Measurements from ENCODE around the gene GKAP1.

GKAP1 gene

DNA sequence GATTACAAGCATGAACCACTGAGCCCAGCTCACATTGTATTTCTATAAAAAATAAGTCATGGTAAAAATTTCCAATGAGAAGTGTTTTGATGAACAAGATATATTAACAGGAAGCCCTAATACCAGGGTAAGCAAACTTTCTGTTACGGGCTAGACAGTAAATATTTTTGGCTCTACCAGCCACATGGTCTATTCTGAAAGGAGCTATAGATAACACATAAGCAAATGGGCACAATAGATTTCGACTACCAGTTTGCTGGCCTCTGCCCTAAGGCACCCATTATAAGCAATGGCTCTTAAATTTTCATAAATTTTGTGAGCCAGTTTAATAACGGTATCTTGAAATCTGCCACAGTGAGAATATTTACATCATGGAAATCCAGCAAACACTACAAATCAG lies 118.0 kb downstream of the GKAP1 start:
- CTCF ChIA-PET, result interaction anchor here (0.5 kb wide), 1 partner anchor 212 kb away, joined by 4 read pairs; no protein-coding TSS in a partner anchor
- TF ChIP-seq ZNF169 (tag by site-specific recombination; IDR thresholded peaks at IDR 0.05) (no peak), ZNF174 (tag by site-specific recombination; IDR thresholded peaks at IDR 0.05) (no peak), REPIN1 (tag by site-specific recombination; IDR thresholded peaks at IDR 0.05; ENCODE audit: low read depth) (no peak), KLF16 (tag by site-specific recombination; IDR thresholded peaks at IDR 0.05) (no peak), HOXC10 (CRISPR knock-in tag; IDR thresholded peaks at IDR 0.05) (no peak), OSR2 (tag by site-specific recombination; IDR thresholded peaks at IDR 0.05) (no peak), ZNF529 (tag by site-specific recombination; IDR thresholded peaks at IDR 0.05; ENCODE audit: insufficient replicate concordance) (no peak)
- no peaks in the 10 kb centered on the region for H3K9me3 ChIP-seq (ENCODE audit: control insufficient read depth, insufficient read depth, low read depth, low read length)
- H3K27ac ChIP-seq (ENCODE audit: extremely low read depth, low read depth, low read length), result no peak overlapping the region
- H3K4me1 ChIP-seq (ENCODE audit: control insufficient read depth, insufficient read depth, low read length), result peaks cover 4% of the 10 kb centered on the region; the same call in 1 of the 2 replicates
- H3K36me3 ChIP-seq (ENCODE audit: control insufficient read depth in 2 of 2, insufficient read depth in 1 of 2, low read length in 2 of 2), result no peaks in the 10 kb centered on the region
- POLR2A ChIA-PET, result interaction anchor here (1.1 kb wide), 1 partner anchor 8 kb away, joined by 3 read pairs; the partner anchor contains the start of gene UBQLN1
- H3K4me3 ChIP-seq (ENCODE audit: low read depth, low read length), result no peak overlapping the region

GRCh38 chr9:83698976-83699585 lies 118.5 kb downstream of the GKAP1 start:
- H3K9me3 ChIP-seq (ENCODE audit: control insufficient read depth, insufficient read depth, low read depth, low read length), result no peaks in the 10 kb centered on the region
- H3K27ac ChIP-seq (ENCODE audit: extremely low read depth, low read depth, low read length), result no peak overlapping the region
- ChIA-PET CTCF (no interaction called here), POLR2A (interaction anchor here (1.1 kb wide), 1 partner anchor 9 kb away, joined by 3 read pairs; the partner anchor contains the start of gene UBQLN1)
- TF ChIP-seq, protein P1, sequence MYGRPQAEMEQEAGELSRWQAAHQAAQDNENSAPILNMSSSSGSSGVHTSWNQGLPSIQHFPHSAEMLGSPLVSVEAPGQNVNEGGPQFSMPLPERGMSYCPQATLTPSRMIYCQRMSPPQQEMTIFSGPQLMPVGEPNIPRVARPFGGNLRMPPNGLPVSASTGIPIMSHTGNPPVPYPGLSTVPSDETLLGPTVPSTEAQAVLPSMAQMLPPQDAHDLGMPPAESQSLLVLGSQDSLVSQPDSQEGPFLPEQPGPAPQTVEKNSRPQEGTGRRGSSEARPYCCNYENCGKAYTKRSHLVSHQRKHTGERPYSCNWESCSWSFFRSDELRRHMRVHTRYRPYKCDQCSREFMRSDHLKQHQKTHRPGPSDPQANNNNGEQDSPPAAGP (tag by site-specific recombination; IDR thresholded peaks at IDR 0.05), result no peak
- TF ChIP-seq ZNF423 (tag by site-specific recombination; IDR thresholded peaks at IDR 0.05) (no peak), OVOL3 (tag by site-specific recombination; IDR thresholded peaks at IDR 0.05) (no peak), ZNF623 (tag by site-specific recombination; IDR thresholded peaks at IDR 0.05) (no peak)
- peaks cover 4% of the 10 kb centered on the region; the same call in 1 of the 2 replicates for H3K4me1 ChIP-seq (ENCODE audit: control insufficient read depth, insufficient read depth, low read length)
- H3K36me3 ChIP-seq (ENCODE audit: control insufficient read depth in 2 of 2, insufficient read depth in 1 of 2, low read length in 2 of 2), result no peaks in the 10 kb centered on the region
- H3K4me3 ChIP-seq (ENCODE audit: low read depth, low read length), result no peak overlapping the region

DNA sequence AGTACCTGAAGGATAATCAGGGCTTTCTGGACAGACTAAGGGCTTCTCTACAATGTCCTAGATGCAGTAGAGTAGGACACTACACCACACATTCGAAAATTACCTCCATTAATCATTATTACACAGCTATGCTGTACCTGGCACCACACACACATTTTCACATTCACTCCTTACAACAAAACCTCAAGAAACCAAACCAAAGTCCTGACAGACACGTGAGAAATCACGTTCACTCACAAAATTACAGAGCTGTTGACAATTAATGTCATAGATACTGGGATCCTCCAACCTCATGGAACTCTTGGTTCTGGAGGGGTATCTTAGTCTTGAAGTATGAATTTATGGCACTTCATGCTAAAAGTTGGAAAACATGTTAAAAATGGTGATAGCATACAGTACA lies 126.1 kb downstream of the GKAP1 start:
- ChIA-PET POLR2A (interaction anchor here (0.5 kb wide), 1 partner anchor 13 kb away, joined by 3 read pairs; no protein-coding TSS in a partner anchor), CTCF (interaction anchor here (0.6 to 1.0 kb wide), 2 partner anchors 12 to 46 kb away, joined by 3 read pairs; no protein-coding TSS in a partner anchor)
- H3K9me3 ChIP-seq (ENCODE audit: control insufficient read depth, insufficient read depth, low read depth, low read length), result no peaks in the 10 kb centered on the region
- H3K27ac ChIP-seq (ENCODE audit: extremely low read depth, low read depth, low read length), result no peak overlapping the region
- H3K36me3 ChIP-seq (ENCODE audit: control insufficient read depth in 2 of 2, insufficient read depth in 1 of 2, low read length in 2 of 2), result no peaks in the 10 kb centered on the region
- no peak overlapping the region for H3K4me3 ChIP-seq (ENCODE audit: low read depth, low read length)
- peaks cover 8% of the 10 kb centered on the region; the same call in 1 of the 2 replicates for H3K4me1 ChIP-seq (ENCODE audit: control insufficient read depth, insufficient read depth, low read length)
- TF ChIP-seq BCL11B (tag by site-specific recombination; IDR thresholded peaks at IDR 0.05; ENCODE audit: low read depth) (no peak), ZNF221 (tag by site-specific recombination; IDR thresholded peaks at IDR 0.05; ENCODE audit: borderline replicate concordance) (no peak), ZNF544 (tag by site-specific recombination; IDR thresholded peaks at IDR 0.05) (no peak), ZFP41 (tag by site-specific recombination; IDR thresholded peaks at IDR 0.05; ENCODE audit: borderline replicate concordance) (no peak), ZNF621 (tag by site-specific recombination; IDR thresholded peaks at IDR 0.05) (no peak), IKZF3 (tag by site-specific recombination; IDR thresholded peaks at IDR 0.05) (no peak), PBX3 (CRISPR knock-in tag; IDR thresholded peaks at IDR 0.05) (no peak), GLIS1 (tag by site-specific recombination; IDR thresholded peaks at IDR 0.05) (no peak), GLI2 (tag by site-specific recombination; IDR thresholded peaks at IDR 0.05; ENCODE audit: borderline replicate concordance, low read depth) (no peak), REST (tag by site-specific recombination; IDR thresholded peaks at IDR 0.05) (no peak), ZNF114 (tag by site-specific recombination; IDR thresholded peaks at IDR 0.05) (no peak), ZNF707 (tag by site-specific recombination; IDR thresholded peaks at IDR 0.05) (no peak)
- TF ChIP-seq, protein P2, sequence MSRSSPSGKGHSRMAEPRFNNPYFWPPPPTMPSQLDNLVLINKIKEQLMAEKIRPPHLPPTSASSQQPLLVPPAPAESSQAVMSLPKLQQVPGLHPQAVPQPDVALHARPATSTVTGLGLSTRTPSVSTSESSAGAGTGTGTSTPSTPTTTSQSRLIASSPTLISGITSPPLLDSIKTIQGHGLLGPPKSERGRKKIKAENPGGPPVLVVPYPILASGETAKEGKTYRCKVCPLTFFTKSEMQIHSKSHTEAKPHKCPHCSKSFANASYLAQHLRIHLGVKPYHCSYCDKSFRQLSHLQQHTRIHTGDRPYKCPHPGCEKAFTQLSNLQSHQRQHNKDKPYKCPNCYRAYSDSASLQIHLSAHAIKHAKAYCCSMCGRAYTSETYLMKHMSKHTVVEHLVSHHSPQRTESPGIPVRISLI (tag by site-specific recombination; IDR thresholded peaks at IDR 0.05), result no peak

Data from HEK293 (cell line).